Measurements from ENCODE around the gene RAB35.

RAB35 gene

DNA sequence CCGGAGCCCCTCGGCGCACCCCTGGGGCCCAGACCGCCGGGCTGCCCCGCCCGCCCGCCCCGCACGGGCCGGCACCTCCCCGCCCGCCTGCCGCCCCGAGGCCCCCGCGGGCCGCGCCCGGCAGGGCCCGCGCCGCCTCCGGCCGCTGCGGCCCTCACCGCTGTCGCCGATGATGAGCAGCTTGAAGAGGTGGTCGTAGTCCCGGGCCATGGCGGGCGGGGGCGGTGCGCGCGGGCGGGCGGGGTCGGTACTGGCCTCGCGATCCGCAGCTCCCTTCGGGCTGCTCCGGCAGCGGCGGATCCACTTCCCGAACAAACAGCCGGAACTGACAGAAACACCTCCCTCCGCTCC lies at the start of gene RAB35:
RAB35 (minus strand) TSS at position 313 of the 351 bp plus-strand sequence; CDS start at position 210, 103 bp downstream.
- no peak for DNase-seq

GRCh38 chr12:120164293-120164692 lies 47.7 kb upstream of the RAB35 start:
- DNase-seq = no peak

- no peak for DNase-seq
Observed at GRCh38 chr12:120162763-120163162, 46.2 kb upstream of the RAB35 start.

DNA sequence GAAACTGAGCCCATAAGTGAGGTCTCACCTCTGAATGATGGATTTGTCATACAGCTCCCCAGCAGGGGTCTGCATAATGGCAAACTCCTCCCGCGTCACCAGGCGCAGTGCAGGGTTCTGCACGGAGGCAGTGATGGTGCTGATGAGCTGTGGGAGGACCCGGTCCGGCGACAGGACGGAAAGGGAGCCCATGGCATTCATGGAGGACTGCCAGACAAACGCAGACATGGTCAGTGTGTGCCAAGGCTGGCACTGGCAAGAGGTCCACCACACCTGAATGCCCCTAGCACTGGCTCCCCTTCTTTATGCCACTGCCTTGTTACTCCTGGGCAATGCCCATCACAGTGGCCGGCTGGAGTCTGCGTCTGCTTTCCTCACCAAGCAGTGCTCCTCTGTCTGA lies 45.3 kb upstream of the RAB35 start:
- DNase-seq = no peak

GRCh38 chr12:120159509-120160237 lies 43.1 kb upstream of the RAB35 start:
- no peak for DNase-seq

- DNase-seq = no peak
Observed at GRCh38 chr12:120158351-120158750, 41.8 kb upstream of the RAB35 start.

DNA sequence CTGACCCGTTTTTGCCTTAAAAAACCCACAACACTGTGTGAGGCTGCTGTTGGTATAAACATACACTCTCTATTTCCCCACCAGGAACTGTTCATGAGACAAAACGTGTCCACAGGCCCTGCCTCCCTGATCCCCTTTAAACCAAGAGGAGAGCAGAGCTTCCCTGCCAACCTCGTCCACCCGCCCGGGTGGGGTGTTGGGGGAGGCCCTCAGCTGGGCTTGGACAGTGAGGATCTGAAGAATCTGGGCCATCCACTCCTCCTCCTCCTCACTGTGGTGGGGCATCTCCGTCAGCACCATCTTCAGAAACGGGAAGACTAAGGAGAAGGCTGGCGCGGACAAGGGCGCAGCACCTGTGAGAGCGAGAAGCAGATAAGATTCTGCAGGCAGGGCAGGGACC lies 41.1 kb upstream of the RAB35 start:
- no peak for DNase-seq

GRCh38 chr12:120156315-120157259 lies 40.0 kb upstream of the RAB35 start:
- no peak for DNase-seq

DNA sequence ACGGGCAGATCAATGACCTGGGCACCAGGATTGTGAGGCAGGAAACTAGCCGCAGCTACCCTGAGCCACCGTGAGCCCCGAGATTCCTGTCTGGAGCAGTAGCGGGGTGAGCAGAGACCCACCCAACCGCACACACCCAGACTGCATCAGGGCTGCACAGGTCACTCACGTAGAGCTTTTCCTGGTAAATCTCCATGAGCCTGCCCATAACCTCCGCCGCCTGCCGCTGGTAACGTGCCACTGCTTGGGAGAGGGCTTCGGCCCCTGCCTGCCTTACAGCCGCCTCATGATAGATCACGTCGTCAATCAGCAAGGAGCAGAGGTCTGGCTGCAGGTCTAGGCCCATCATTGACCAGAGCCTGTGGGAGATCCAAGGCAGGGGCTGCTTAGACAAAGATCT lies 38.5 kb upstream of the RAB35 start:
- DNase-seq = no peak

DNA sequence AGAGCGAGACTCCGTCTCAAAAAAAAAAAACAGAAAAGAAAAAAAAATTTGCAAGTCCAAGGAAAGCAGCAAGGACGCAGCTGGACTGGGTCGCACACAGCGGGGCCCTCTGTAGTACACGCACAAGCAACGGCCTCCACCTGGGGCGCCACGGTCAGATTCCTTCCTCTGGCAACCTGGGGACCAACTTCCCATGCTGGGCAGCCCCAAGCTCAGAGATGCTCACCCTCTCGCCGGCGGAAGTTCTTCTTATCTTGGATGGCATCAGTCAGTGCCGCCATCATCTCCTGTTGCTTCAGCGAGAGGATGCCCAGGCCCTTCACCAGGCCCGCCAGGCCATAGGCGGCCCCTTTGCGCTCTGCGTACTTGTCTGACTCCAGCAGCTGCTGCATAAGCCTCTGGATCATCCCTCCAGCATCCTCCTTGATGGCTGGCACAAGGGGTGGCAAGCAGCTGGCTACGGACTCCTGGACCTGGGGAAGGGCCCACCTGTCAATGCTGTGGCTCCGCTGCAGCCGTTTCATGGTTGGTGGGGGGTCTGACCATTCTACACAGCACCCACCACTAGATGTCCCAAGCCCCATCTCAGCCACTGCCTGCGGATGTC lies 34.5 kb upstream of the RAB35 start:
- DNase-seq = no peak

DNA sequence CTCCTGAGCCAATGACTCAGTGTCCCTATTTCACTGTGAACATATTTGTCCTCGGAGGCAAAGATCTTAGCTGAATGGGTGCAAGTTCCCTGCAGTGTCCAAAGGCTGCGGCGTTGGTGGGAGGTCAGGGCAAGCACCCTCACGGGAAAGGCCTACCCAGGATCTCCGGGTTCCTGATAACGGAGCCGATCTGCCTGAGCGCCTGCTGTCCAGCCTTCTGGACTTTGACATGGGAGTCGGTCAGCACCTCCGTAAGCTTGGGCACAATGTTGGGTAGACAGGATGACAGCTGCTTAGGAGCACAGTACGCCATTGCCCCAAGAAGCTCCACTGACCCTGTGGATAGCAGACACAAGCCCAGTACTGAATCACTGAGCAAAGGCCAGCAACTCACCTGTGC lies 31.5 kb upstream of the RAB35 start:
- DNase-seq = no peak

DNA sequence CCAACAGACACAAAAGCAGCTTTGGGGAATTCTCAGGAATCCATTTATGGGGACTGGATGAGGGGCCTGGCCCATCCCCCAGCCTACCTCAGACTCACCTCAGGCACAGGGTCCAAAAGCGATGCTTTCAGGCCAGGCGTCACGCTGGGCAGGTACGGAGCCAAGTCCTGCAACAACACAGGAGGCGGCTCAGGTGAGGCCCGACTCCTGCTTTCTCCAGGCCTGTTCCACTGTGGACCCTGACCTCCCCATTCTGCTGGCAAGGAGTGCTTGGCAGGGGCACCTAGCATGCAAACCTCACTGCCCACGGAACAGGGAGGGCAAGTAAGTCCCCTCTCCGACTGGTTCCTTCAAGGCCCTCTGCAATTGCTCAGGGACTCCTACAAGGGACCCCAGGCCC lies 28.6 kb upstream of the RAB35 start:
- DNase-seq = no peak

DNA sequence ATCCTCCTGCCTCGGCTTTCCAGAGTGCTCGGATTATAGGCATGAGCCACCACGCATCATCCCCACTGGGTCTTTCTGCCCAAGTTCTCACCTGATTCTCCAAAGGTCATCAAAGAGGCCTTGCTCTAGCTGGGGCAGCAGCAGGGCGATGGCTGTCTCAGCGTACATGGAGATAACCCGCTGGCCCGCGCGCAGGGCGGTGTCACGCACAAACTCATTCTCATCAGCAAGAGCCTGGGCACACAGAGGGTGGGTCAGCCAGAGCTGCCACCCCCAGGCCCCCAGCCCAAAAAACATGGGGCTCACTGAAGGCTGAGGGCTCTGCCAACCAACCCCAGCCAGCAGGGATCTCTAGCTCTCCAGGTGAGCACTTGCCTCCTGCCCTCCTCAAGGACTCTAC lies 27.7 kb upstream of the RAB35 start:
- DNase-seq = no peak

DNA sequence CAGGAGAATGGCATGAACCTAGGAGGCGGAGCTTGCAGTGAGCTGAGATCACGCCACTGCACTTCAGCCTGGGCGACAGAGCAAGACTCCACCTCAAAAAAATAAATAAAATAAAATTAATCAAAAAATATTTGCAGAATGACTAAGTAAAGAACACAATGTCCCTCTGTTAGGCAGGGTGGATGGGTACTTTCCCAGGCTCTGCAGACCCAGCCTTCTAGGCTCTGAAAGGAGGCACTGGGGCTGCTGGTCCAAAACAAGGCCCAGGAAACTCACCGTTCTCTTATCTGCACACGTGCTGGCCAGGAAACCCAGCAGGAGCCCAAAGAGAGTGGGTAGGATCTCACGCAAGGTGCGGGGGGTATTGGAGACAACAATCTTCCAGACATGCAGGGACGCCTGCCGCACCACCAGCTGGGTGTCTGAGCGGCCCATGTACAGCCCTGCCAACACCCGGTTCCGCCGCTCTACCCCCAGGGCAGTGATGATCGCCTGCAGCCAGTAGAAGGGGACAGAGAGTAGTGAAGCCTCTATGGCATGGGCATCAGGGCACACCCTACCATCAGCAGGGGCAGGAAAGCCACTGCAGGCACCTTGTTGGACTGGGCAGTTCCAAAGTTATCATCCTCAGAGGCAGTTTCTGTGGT lies 25.8 kb upstream of the RAB35 start:
- DNase-seq = no peak

GRCh38 chr12:120141336-120141735 lies 24.8 kb upstream of the RAB35 start:
- DNase-seq = no peak

GRCh38 chr12:120140603-120141002 lies 24.1 kb upstream of the RAB35 start:
- no peak for DNase-seq

DNA sequence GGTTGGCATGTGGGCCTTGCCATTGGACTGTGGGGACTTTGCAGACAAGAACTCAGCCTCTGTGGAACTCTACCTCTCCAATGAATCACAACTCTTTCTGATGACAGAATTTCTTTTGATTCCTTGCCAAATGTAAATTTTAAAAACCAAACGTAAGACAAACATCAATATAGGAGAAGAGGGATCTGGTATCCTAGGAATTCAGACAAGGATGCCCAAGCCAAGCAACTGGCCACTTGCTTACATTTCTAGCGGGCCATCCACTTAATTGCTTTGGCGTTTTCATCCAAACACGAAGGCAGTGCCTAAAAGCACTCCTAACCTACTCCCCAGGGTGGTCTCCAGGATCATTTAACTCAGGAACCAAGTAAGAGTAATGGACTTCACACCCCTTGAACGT lies 23.4 kb upstream of the RAB35 start:
- DNase-seq = no peak

DNA sequence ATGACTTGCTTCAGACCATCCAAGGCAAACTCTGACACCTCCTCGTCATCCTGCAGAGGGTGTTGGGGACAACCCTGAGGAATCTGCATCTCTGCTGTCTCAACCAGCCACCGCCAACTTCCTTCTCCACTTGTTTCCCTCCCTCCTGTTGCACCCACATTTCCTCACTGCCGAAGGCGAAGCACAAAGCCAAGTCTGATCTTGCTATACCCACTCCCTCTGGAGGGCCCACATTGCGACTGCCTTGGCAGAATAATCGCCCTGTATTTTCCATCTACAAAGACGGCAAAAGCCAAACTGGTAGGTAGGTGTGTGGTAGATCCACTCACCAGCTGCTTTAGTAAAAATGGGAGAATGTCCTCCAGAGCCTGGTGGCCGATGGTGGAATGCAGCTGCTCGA lies 21.8 kb upstream of the RAB35 start:
- DNase-seq = no peak

DNA sequence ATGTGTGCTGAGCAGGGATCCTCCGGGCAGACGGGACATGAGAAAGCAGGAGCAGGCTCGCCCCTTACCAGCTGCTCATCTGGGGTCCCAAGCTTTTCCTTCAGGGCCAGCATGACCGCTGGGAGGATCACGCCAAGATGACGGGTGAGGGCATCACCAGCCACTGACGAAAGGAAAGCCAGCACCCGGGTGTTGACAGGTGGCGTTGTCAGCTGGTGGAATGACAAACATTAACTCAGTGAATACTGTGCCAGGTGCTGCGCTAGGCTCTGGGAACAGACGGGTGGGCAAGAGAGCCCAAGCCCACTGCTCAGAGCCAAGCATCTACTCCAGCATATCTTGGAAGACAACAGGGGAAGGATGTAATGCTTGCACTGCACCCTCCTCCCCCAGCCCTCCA lies 21.3 kb upstream of the RAB35 start:
- DNase-seq = no peak

DNA sequence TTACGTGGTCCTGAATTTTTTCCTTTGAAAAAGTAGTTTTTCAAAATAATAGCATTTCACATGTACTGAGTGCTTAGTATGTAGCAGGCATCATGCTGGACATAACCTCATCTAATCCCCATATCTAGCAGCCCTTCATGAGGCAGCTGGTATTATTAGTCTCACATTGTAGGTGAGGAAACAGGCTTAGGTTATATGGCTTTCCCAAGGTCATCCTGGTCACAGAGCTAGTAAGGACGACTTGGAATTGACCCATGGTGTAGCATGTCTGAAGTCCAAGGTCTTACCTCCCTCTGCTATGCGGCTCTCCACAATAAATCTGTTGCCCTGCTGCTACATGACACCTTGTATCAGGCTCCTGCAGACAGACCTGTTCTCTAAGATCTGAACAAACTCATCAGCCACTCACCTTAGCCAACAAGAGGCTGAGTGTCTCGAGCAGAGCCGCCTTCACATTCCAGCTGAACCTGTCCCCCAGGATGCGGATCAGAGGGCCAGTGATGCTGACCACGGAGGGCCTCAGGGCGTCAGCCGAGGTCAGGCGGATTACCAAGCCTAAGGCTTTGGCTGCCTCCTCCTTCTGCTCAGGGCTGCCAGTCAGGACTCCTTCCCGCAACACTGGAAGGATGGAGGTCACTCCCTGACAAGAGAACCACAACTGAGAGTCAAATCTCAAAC lies 19.7 kb upstream of the RAB35 start:
- no peak for DNase-seq

- DNase-seq = peak; percentile 54
Observed at GRCh38 chr12:120134307-120134980, 17.9 kb upstream of the RAB35 start.

DNA sequence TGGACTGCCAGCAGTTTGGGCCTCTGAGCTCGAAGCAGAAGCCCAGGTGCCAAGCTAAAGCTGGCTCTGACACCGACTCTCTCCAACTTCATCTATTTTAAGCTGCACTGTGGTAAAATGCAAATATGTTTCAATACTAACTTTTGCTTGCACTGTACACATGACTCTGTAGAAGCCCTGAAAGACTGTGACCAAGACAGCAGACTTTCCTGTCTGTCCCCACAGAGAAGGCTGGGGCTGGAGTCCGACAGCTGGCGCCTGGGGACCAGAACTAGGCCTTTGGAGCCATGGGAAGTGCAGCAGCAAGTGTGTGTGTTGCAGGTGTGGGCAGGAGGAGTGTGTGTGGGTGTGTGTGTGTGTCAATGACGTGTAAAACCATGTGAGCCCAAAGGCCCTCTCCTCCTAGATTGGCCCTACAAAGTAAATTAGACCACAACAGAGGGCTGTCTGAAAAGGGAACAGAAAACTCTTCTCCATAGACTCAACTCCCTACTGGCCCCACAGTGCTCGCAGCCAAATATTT lies 16.4 kb upstream of the RAB35 start:
- peak; percentile 14 for DNase-seq

Data from MV-4-11 (cell line).